Psoas muscle (tissue), 8 donors: ENCODE results near the gene MDM1. TPM values are rescaled to one million over a fixed set of nuclear protein-coding genes. Genes with fewer than 3 reads are reported as not detected.

Experiments
- ATAC-seq, 4 donors: fragments of 200-7000 bp; cut with Tn5 transposase; one replicate each; pipeline ENCODE4 v1.9.1; 2020; ENCODE audit warnings: moderate library complexity in 3 of 4, mild to moderate bottlenecking in 2 of 4
- DNase-seq, 2 donors: peaks; one replicate each; pipeline ENCODE4 v3.0.0-alpha.2; 2020
- H3K27ac ChIP-seq: fragments of 200-600 bp; one replicate; pipeline ENCODE4 v1.8.0; 2022
- H3K27me3 ChIP-seq, 3 donors: fragments of 200-600 bp in 1 of 3; one replicate each; pipeline versions ENCODE4 v1.6.1 to v1.8.0; 2013 to 2022; ENCODE audit warnings: low read length in 2 of 3, mild to moderate bottlenecking in 2 of 3, moderate library complexity in 1 of 3; ENCODE audit not compliant: insufficient read depth in 3 of 3
- H3K36me3 ChIP-seq, 2 donors: fragments of 200-600 bp in 1 of 2; one replicate each; pipeline versions ENCODE4 v1.6.1 to v1.8.0; 2013 to 2022; ENCODE audit warnings: low read depth in 1 of 2, mild to moderate bottlenecking in 1 of 2, moderate library complexity in 1 of 2; ENCODE audit not compliant: insufficient read depth in 1 of 2
- H3K4me1 ChIP-seq: fragments of 200-600 bp; one replicate; pipeline ENCODE4 v1.8.0; 2022
- H3K4me3 ChIP-seq: fragments of 200-600 bp; one replicate; pipeline ENCODE4 v1.8.0; 2022; ENCODE audit warnings: mild to moderate bottlenecking
- H3K9me3 ChIP-seq: fragments of 200-600 bp; one replicate; pipeline ENCODE4 v1.8.0; 2022
- CTCF ChIP-seq: fragments of 200-600 bp; IDR thresholded peaks from one replicate; pipeline ENCODE4 v1.8.0; 2022; ENCODE audit warnings: antibody characterized with exemption
- WGBS, 3 donors: extraction: QIAGEN DNeasy Blood & Tissue Kit; methylation state at CpG; one replicate each; pipeline versions ENCODE4 v1.1.6 to v1.1.7; 2013; 5-methylcytosine and 5-hydroxymethylcytosine counted together
- intact Hi-C, 2 donors: fragments of 100-400 bp; cut with DNase I; formaldehyde crosslinking; loops; one replicate each; pipeline versions ENCODE4 v1.11.0 to v1.14.2; 2022
- polyA plus RNA-seq, 3 donors: library from polyadenylated mRNA; stranded (reverse); fragments of 200-250 nt; gene quantifications; one replicate each; pipeline ENCODE4 v1.2.3, GENCODE V29; 2013
- total RNA-seq, 4 donors: library from RNA; stranded (reverse); fragmentation: NEBNext Ultra II Directional in 2 of 4; extraction: Animal tissue kit (Norgen Biotek cat#: 25700) in 2 of 4; gene quantifications; one replicate each; pipeline versions ENCODE4 v1.2.1 to v1.2.4, GENCODE V29; 2021 to 2023
- donor health status: healthy with polysubstance abuse.
- donor health status: DM: no; HTN: no; CAD: no; lungs with moderate emphysema.
- donor health status: Bipolar disorder and iron deficiency.
- donor health status: healthy.
- donor health status: DM: yes; HTN: yes; CAD: no.
- donor health status: DM: no; HTN: no; CAD: no.
- donor health status: DM: no; HTN: no; CAD: no.
- donor health status: DM: yes; HTN: yes; CAD: no.

Gene MDM1
- total and polyA plus RNA-seq, 7 donors: 1.7 to 9.8 (median 3.5) TPM

GRCh38 chr12:68364893-68365725, 32.9 kb upstream of the MDM1 start:
- intact Hi-C loops: no loop called here
- no peak for TF ChIP-seq CTCF

GRCh38 chr12:68364328-68364727, 32.2 kb upstream of the MDM1 start:
- peaks cover 3% of the 10 kb centered on the region for H3K4me1 ChIP-seq
- ATAC-seq (no peak), DNase-seq (no peak)
- WGBS, 3 donors: 81 to 90% (median 83%) methylated on average over 3 of the region's 3 CpGs
- no peak for TF ChIP-seq CTCF
- H3K9me3 ChIP-seq: no peaks in the 10 kb centered on the region
- H3K27ac ChIP-seq: peak overlapping the region; percentile 74
- H3K27me3 ChIP-seq: no peaks in the 10 kb centered on the region
- no peaks in the 10 kb centered on the region for H3K36me3 ChIP-seq
- intact Hi-C loops: no loop called here
- H3K4me3 ChIP-seq: peak overlapping the region; percentile 55

More at GRCh38 chr12:68364893-68365725, 32.9 kb upstream of the MDM1 start:
- peaks cover 7% of the 10 kb centered on the region for H3K4me1 ChIP-seq
- H3K27ac ChIP-seq: peak overlapping the region; percentile 74
- no peaks in the 10 kb centered on the region for H3K27me3 ChIP-seq
- H3K36me3 ChIP-seq: no peaks in the 10 kb centered on the region
- DNase-seq: peak; percentile 89 to 94
- H3K4me3 ChIP-seq: peak overlapping the region; percentile 55
- no peaks in the 10 kb centered on the region for H3K9me3 ChIP-seq
- WGBS, 3 donors: 14 to 21% (median 17%) methylated on average over 25 to 26 of the region's 26 CpGs
- peak; percentile 87 to 92 (median 90) for ATAC-seq

- Histone ChIP-seq H3K4me1 (peaks cover 13% of the 10 kb centered on the region), H3K9me3 (no peaks in the 10 kb centered on the region), H3K36me3 (no peaks in the 10 kb centered on the region), H3K27me3 (no peaks in the 10 kb centered on the region), H3K27ac (no peak overlapping the region), H3K4me3 (no peak overlapping the region)
- TF ChIP-seq CTCF: no peak
- DNase-seq (no peak), ATAC-seq (no peak)
- intact Hi-C loops: no loop called here
Measured at GRCh38 chr12:68361953-68362352, 29.8 kb upstream of the MDM1 start.

DNA sequence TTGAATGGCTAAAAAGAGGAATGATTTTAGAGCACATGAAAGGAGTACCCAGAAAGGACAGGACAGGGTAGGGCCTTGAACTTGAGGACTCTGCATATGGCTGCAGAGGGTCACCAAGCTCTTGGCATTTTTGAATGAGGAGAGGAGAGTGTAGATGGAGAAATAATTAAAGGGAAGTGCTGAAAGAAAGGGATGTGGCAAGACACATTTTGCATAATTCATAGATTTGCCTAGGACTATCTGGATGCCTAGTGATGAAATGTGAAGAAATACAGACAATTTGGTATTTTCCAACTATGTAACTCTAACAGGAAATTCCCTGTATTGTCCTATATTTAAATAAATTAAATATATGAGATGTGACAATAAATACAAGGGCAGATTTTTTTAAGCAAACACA, 27.5 kb upstream of the MDM1 start:
- intact Hi-C loops: loop anchor here (5.0 kb wide), 3 partner anchors 253 to 328 kb away; partner anchors contain the start of genes NUP107 (in 2 of the 2) and RAP1B (in 1 of the 2)
- Histone ChIP-seq H3K9me3 (no peaks in the 10 kb centered on the region), H3K4me3 (no peak overlapping the region), H3K27ac (no peak overlapping the region), H3K4me1 (peaks cover 13% of the 10 kb centered on the region), H3K27me3 (no peaks in the 10 kb centered on the region), H3K36me3 (no peaks in the 10 kb centered on the region)
- DNase-seq (no peak), ATAC-seq (peak in 1 of 4 donors; percentile 9)
- no peak for TF ChIP-seq CTCF
